ENCODE measurements around the gene TMEM256. TPM values are rescaled to one million over a fixed set of nuclear protein-coding genes. Genes with fewer than 3 reads are reported as not detected.

Gene TMEM256
- total RNA-seq, 4 donors from 2014 or later = 31.1 to 66.6 (median 57.8) TPM

DNA sequence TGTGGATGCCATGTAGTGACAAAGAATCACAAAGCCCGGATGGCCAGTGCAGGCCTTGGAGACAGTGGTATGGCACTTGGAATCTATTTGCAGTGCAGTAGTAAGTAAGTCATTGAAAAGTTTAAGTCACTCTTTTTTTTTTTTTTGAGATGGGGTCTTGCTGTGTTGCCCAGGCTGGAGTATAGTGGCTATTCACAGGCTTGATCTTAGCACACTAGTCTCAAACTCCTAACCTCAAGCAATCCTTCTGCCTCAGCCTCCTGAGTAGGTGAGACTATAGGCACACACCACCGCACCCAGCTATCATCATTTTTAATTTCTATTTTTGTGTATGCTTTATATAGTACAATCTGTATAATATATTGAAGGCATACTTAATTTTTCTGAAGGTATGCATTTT is 5.3 kb downstream of the TMEM256 start:
- Histone ChIP-seq H3K27ac (no peak overlapping the region), H3K27me3 (no peaks in the 10 kb centered on the region), H3K4me3 (no peak overlapping the region), H3K9me3 (no peaks in the 10 kb centered on the region), H3K36me3 (no peaks in the 10 kb centered on the region), H3K4me1 (peaks cover 4 to 47% (median 20%) of the 10 kb centered on the region in 3 donors)
- ATAC-seq = no peak
- WGBS, 2 donors (ENCODE audit: low coverage in 1 of 2) = 83 to 93% methylated on average over 2 of the region's 2 CpGs
- TF ChIP-seq POLR2AphosphoS5 (IDR thresholded peaks at IDR 0.05) = no peak
- TF ChIP-seq EP300 (IDR thresholded peaks at IDR 0.05) = no peak
- no peak for TF ChIP-seq POLR2A (IDR thresholded peaks at IDR 0.05)
- TF ChIP-seq, protein P1, sequence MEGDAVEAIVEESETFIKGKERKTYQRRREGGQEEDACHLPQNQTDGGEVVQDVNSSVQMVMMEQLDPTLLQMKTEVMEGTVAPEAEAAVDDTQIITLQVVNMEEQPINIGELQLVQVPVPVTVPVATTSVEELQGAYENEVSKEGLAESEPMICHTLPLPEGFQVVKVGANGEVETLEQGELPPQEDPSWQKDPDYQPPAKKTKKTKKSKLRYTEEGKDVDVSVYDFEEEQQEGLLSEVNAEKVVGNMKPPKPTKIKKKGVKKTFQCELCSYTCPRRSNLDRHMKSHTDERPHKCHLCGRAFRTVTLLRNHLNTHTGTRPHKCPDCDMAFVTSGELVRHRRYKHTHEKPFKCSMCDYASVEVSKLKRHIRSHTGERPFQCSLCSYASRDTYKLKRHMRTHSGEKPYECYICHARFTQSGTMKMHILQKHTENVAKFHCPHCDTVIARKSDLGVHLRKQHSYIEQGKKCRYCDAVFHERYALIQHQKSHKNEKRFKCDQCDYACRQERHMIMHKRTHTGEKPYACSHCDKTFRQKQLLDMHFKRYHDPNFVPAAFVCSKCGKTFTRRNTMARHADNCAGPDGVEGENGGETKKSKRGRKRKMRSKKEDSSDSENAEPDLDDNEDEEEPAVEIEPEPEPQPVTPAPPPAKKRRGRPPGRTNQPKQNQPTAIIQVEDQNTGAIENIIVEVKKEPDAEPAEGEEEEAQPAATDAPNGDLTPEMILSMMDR (IDR thresholded peaks at IDR 0.05) = no peak

DNA sequence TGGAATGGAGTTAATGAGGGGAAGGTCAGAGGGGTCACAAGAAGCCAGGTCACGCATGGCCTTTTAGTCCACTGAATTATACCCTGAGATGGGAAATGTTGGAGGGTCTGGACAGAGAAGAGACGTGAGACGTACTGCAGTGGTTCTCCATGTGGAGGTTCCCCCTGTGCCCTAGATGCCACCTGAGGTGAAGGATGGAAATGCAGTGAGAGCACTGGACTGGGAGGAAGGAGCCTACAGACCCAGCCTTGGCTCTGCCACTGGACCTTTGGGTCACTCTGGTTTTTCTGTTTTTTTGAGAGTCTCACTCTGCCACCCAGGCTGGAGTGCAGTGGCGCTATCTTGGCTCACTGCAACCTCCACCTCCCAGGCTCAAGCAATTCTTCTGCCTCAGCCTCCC is 7.8 kb downstream of the TMEM256 start:
- Histone ChIP-seq H3K4me3 (no peak overlapping the region), H3K27ac (no peak overlapping the region), H3K9me3 (no peaks in the 10 kb centered on the region), H3K36me3 (peaks cover 0 to 14% of the 10 kb centered on the region in 2 donors), H3K4me1 (peaks cover 2 to 36% (median 16%) of the 10 kb centered on the region in 3 donors), H3K27me3 (no peaks in the 10 kb centered on the region)
- no peak for ATAC-seq
- WGBS, 2 donors (ENCODE audit: low coverage in 1 of 2) = 66 to 94% methylated on average over 2 to 4 of the region's 4 CpGs
- TF ChIP-seq POLR2AphosphoS5 (IDR thresholded peaks at IDR 0.05) (no peak), EP300 (IDR thresholded peaks at IDR 0.05) (no peak), POLR2A (IDR thresholded peaks at IDR 0.05) (no peak)
- TF ChIP-seq, protein P1 (IDR thresholded peaks at IDR 0.05) = no peak

DNA sequence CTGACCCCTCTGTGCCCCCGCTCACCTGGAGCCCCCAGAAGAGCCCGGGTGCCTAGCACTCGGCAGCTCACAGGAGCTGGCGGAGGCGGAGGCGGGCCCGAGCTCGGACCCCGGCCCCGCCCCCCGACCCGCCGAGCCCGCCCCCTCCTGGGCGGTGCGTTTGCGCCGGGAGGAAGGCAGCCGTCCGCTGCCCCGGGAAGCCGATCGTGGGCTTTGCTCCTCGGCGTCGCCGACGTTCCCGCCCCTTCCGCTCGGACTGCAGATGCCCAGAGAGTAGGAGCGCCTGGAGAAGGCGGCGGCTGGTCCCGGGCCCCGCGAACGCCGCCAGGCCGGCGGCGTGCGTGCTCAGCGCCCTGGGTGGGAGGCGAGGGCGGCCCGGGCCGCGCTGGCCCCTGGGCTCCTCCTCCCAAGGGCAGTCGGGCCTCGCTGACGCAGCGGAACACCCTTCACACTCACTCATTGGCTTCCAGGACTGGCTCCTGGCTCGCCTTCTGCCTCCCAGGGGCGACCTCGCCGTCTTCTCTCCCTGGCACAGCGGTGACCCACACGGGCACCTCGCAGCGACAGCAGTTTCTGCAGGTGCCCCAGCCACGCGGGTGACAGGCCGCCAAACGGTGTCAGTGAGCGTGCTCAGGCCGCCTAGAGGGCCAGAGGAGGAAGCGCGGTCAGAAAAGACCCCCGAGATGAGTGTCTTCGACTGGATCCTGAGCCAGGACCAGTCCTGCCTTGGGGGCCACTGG is 9.3 kb downstream of the TMEM256 start, which contains the start of gene PLSCR3:
Gene PLSCR3 (minus strand): TSS at position 74 of the 740 bp plus-strand sequence. CDS start 415 bp downstream, outside the sequence.
- H3K27me3 ChIP-seq = no peaks in the 10 kb centered on the region
- peaks cover 0 to 29% of the 10 kb centered on the region in 2 donors for H3K36me3 ChIP-seq
- peak; percentile 95 for ATAC-seq
- TF ChIP-seq, protein P1 (IDR thresholded peaks at IDR 0.05) = peak in 3 of 4 experiments; percentile 40 to 61 (median 52)
- TF ChIP-seq EP300 (IDR thresholded peaks at IDR 0.05) (no peak), POLR2A (IDR thresholded peaks at IDR 0.05) (peak; percentile 85 to 92), POLR2AphosphoS5 (IDR thresholded peaks at IDR 0.05) (peak; percentile 74)
- no CpG with 5 or more reads among the region's 71 CpGs for WGBS, 2 donors (ENCODE audit: low coverage in 1 of 2)
- peaks cover 2 to 35% (median 16%) of the 10 kb centered on the region in 3 donors for H3K4me1 ChIP-seq
- H3K9me3 ChIP-seq = no peaks in the 10 kb centered on the region
- H3K4me3 ChIP-seq = peak within 1 kb of the TSS; percentile 90
- peak within 1 kb of the TSS; percentile 81 to 96 (median 92) for H3K27ac ChIP-seq

DNA sequence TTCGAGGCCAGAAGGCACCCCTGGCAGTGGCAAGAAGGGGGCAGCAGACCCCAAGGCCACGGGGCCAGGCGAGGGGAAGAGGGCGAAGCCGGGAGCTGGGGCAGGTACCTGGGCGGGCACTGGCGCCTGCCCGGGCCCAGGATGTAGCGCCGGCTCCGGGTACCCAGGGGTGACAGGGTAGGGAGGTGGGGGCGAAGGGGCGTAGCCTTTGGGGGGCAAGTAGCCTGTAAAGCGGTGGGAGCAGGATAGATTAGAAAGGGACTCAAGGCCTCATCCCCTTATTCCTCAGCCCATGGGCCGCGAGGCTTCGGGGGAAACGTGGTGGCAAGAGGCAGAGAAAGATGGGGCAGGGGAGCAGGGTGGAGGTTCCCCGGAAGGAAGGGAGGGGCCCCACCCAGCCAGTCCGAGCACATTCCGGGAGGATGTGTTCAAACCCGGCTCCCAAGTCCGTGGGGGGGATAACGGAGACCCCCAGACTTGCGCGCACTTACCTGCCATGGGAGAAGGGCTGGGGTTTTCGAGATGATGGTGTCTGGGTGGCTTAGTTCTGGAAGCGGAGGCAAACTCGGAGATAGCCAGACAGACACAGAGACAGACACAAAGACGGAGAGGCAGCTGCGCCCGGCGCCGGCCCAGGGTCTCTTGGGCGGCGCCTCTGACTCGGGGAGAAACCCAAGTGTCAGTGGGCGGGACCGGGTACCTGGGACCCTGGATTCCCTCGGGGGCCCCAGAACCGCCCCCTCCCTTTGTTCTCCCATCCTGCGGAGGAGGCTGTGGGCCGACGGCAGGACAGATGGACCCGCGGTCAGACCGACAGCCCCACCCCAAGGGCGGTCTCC is 10.1 kb downstream of the TMEM256 start:
- TF ChIP-seq, protein P1 (IDR thresholded peaks at IDR 0.05) = no peak
- TF ChIP-seq POLR2AphosphoS5 (IDR thresholded peaks at IDR 0.05) (no peak), POLR2A (IDR thresholded peaks at IDR 0.05) (no peak), EP300 (IDR thresholded peaks at IDR 0.05) (no peak)
- Histone ChIP-seq H3K9me3 (no peaks in the 10 kb centered on the region), H3K4me3 (peak overlapping the region; percentile 90), H3K27me3 (no peaks in the 10 kb centered on the region), H3K4me1 (peaks cover 2 to 35% (median 16%) of the 10 kb centered on the region in 3 donors), H3K27ac (peak overlapping the region; percentile 81 to 96 (median 92)), H3K36me3 (peaks cover 0 to 37% of the 10 kb centered on the region in 2 donors)
- WGBS, 2 donors (ENCODE audit: low coverage in 1 of 2) = 12% methylated on average over 15 of the region's 48 CpGs; no CpG with 5 or more reads in 1 of the 2 donors
- peak; percentile 13 for ATAC-seq
